ENCODE measurements around the gene AMDHD2.
A peak's percentile ranks its signal among the peaks of the same experiment; 100 is the strongest.

Gene AMDHD2

DNA sequence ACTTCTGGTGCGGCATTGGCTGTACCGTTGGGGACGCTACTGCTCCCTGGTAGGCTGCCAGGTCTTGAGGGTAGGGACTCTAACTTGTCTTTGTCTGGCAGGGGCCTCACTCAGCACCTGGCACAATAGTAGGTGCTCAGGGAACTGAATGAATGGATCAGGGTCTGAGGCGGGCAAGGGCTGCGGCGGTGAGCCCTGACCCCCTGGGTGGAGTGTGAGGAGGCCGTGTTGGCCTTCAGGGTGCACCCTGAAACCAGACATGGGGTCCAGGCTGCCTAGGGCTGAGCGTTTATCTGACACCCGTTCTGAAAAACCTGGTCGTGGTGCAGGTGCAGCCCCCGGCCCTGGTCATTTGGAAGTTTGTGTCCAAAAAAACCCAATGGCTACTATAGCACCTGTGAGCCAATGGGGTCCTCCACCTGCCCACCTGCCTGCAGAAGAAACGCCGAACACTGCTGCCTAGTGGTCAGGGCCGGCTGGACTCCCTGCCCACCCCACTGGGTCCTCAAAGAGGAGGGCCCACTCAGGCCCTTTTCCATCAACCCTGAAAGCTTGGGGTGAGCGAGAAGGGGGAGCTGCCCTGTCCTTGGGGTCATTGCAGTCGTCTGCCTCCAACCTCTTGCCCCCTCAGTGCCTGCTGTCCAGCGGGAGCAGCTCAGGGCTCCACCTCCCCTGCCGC is 11.3 kb upstream of the AMDHD2 start:
- Histone ChIP-seq H3K79me2 (ENCODE audit: control insufficient read depth, low read length) (peaks cover 1% of the 10 kb centered on the region), H3K4me3 (ENCODE audit: low read length) (no peak overlapping the region), H3K27me3 (ENCODE audit: control insufficient read depth, low read length) (no peaks in the 10 kb centered on the region), H3K27ac (ENCODE audit: low read depth, low read length) (no peak overlapping the region), H3K4me1 (ENCODE audit: control insufficient read depth, low read length) (peaks cover 78% of the 10 kb centered on the region), H4K20me1 (ENCODE audit: control insufficient read depth, insufficient read depth, low read depth, low read length) (no peaks in the 10 kb centered on the region), H3K4me2 (ENCODE audit: low read length) (no peak overlapping the region), H3K36me3 (ENCODE audit: control insufficient read depth, low read length) (peaks cover under 1% of the 10 kb centered on the region), H3K9me3 (ENCODE audit: control insufficient read depth, insufficient read depth, low read length) (no peaks in the 10 kb centered on the region), H3F3A (ENCODE audit: control insufficient read depth, insufficient read depth) (peaks cover 14% of the 10 kb centered on the region), H3K9me2 (replicated peaks; ENCODE audit: control insufficient read depth, low read length) (no peaks in the 10 kb centered on the region)
- TF ChIP-seq EZH2phosphoT487 (IDR thresholded peaks at IDR 0.05; ENCODE audit: borderline replicate concordance, low read length): no peak
- TF ChIP-seq, protein P1, sequence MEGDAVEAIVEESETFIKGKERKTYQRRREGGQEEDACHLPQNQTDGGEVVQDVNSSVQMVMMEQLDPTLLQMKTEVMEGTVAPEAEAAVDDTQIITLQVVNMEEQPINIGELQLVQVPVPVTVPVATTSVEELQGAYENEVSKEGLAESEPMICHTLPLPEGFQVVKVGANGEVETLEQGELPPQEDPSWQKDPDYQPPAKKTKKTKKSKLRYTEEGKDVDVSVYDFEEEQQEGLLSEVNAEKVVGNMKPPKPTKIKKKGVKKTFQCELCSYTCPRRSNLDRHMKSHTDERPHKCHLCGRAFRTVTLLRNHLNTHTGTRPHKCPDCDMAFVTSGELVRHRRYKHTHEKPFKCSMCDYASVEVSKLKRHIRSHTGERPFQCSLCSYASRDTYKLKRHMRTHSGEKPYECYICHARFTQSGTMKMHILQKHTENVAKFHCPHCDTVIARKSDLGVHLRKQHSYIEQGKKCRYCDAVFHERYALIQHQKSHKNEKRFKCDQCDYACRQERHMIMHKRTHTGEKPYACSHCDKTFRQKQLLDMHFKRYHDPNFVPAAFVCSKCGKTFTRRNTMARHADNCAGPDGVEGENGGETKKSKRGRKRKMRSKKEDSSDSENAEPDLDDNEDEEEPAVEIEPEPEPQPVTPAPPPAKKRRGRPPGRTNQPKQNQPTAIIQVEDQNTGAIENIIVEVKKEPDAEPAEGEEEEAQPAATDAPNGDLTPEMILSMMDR (IDR thresholded peaks at IDR 0.05; ENCODE audit: low read depth, low read length, poor library complexity, severe bottlenecking): no peak

DNA sequence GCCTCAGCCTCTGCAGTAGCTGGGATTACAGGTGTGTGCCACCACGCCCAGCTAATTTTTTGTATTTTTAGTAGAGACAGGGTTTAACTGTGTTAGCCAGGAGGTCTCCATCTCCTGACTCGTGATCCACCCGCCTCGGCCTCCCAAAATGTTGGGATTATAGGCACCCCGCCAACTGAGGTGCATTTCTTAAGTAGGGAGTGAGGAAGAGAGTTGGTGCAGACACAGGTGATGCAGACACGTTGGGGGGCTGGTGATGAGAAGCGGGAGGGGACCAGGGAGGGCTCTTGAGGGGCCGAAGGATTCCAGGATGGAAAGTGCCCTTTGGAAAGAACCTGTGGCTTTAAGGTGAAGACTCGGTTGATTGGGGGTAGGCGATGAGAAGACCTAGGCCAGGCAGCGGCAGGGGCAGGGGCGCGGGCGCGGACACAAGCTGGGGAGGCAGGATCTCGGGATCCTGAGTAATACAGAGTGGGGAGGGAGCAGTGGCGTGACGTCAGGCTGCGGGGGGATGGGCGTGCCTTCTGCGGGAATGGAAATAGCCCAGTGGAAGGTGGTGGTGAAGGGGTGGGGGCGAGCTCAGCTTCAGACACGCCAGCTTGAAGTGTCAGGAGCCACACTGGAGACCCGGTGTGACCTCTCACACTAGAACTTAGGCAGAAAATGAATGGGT is 8.9 kb upstream of the AMDHD2 start:
- peaks cover 11% of the 10 kb centered on the region; the same call in 1 of the 2 replicates for H3F3A ChIP-seq (ENCODE audit: control insufficient read depth, insufficient read depth)
- H3K79me2 ChIP-seq (ENCODE audit: control insufficient read depth, low read length): peaks cover 25% of the 10 kb centered on the region
- peaks cover 74% of the 10 kb centered on the region for H3K4me1 ChIP-seq (ENCODE audit: control insufficient read depth, low read length)
- H3K27me3 ChIP-seq (ENCODE audit: control insufficient read depth, low read length): no peaks in the 10 kb centered on the region
- no peak overlapping the region for H3K27ac ChIP-seq (ENCODE audit: low read depth, low read length)
- H3K4me2 ChIP-seq (ENCODE audit: low read length): no peak overlapping the region
- peaks cover 10% of the 10 kb centered on the region; the same call in 1 of the 2 replicates for H4K20me1 ChIP-seq (ENCODE audit: control insufficient read depth, insufficient read depth, low read depth, low read length)
- H3K9me3 ChIP-seq (ENCODE audit: control insufficient read depth, insufficient read depth, low read length): no peaks in the 10 kb centered on the region
- no peak overlapping the region for H3K4me3 ChIP-seq (ENCODE audit: low read length)
- peaks cover 9% of the 10 kb centered on the region for H3K36me3 ChIP-seq (ENCODE audit: control insufficient read depth, low read length)
- TF ChIP-seq EZH2phosphoT487 (IDR thresholded peaks at IDR 0.05; ENCODE audit: borderline replicate concordance, low read length): no peak
- TF ChIP-seq, protein P1 (IDR thresholded peaks at IDR 0.05; ENCODE audit: low read depth, low read length, poor library complexity, severe bottlenecking): no peak
- no peaks in the 10 kb centered on the region for H3K9me2 ChIP-seq (replicated peaks; ENCODE audit: control insufficient read depth, low read length)

DNA sequence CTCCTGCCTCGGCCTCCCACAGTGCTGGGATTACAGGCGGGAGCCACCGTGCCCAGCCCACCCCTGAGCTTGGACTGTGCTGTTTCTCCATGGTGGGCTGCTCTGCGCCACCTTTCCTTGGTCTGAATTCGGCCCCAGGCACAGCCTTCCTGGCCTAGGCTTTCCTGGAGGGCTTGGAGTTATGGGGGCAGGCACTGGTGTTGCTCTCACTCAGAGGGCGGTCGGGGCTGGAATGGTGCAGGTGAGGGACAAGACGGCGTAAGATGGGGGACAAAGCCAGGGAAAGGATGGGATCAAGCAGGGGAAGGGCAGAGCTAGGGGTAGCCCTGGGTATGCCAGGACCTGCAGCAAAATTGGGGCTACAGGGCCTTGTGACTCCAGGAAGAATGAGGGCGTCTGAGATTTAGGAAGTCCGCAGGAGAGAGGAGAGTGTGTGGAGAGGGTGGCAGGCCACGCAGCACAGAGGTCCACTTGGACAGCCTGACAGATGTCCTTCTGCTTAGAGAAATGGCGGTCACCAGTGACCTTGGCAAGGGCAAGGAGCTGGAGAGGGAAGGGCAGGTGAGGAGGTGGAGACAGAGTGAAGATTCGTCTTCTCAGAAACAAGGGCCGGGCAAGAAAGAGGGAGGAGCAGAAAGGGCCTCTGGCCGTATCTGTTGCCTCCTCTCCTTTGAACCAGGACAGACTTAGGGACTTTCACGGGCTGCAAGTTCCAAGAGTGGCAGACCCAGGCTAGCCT is 8.0 kb upstream of the AMDHD2 start:
- Histone ChIP-seq H4K20me1 (ENCODE audit: control insufficient read depth, insufficient read depth, low read depth, low read length) (peaks cover 10% of the 10 kb centered on the region; the same call in 1 of the 2 replicates), H3F3A (ENCODE audit: control insufficient read depth, insufficient read depth) (peaks cover 11% of the 10 kb centered on the region; the same call in 1 of the 2 replicates), H3K4me1 (ENCODE audit: control insufficient read depth, low read length) (peaks cover 73% of the 10 kb centered on the region), H3K27me3 (ENCODE audit: control insufficient read depth, low read length) (no peaks in the 10 kb centered on the region), H3K9me2 (replicated peaks; ENCODE audit: control insufficient read depth, low read length) (no peaks in the 10 kb centered on the region), H3K79me2 (ENCODE audit: control insufficient read depth, low read length) (peaks cover 34% of the 10 kb centered on the region), H3K36me3 (ENCODE audit: control insufficient read depth, low read length) (peaks cover 13% of the 10 kb centered on the region), H3K4me3 (ENCODE audit: low read length) (no peak overlapping the region), H3K9me3 (ENCODE audit: control insufficient read depth, insufficient read depth, low read length) (no peaks in the 10 kb centered on the region), H3K4me2 (ENCODE audit: low read length) (peak overlapping the region; percentile 78), H3K27ac (ENCODE audit: low read depth, low read length) (peak overlapping the region; percentile 66; the same call in 1 of the 2 replicates)
- TF ChIP-seq, protein P1 (IDR thresholded peaks at IDR 0.05; ENCODE audit: low read depth, low read length, poor library complexity, severe bottlenecking): no peak
- no peak for TF ChIP-seq EZH2phosphoT487 (IDR thresholded peaks at IDR 0.05; ENCODE audit: borderline replicate concordance, low read length)

Data from DOHH2 (cell line).